Mucosa of descending colon (tissue), 3 donors: ENCODE results near the gene SPARCL1. TPM values are rescaled to one million over a fixed set of nuclear protein-coding genes. Genes with fewer than 3 reads are reported as not detected.
A peak's percentile ranks its signal among the peaks of the same experiment; 100 is the strongest.

Experiments
- ATAC-seq: fragments of 200-7000 bp; cut with Tn5 transposase; one replicate; pipeline ENCODE4 v1.9.1; 2020; ENCODE audit warnings: mild to moderate bottlenecking, moderate library complexity
- DNase-seq, 3 donors: peaks; one replicate each; pipeline ENCODE4 v3.0.0-alpha.2; 2020
- H3K36me3 ChIP-seq: fragments of 200-600 bp; one replicate; pipeline ENCODE4 v1.8.0; 2021; ENCODE audit warnings: low read depth, mild to moderate bottlenecking
- H3K4me1 ChIP-seq: fragments of 200-600 bp; one replicate; pipeline ENCODE4 v1.8.0; 2021; ENCODE audit warnings: low read depth, mild to moderate bottlenecking
- H3K4me3 ChIP-seq: fragments of 200-600 bp; one replicate; pipeline ENCODE4 v1.8.0; 2021; ENCODE audit warnings: mild to moderate bottlenecking
- H3K9me3 ChIP-seq: fragments of 200-600 bp; one replicate; pipeline ENCODE4 v1.8.0; 2021; ENCODE audit warnings: mild to moderate bottlenecking
- intact Hi-C, 2 donors: fragments of 100-400 bp; cut with DNase I in 1 of 2; cut with micrococcal nuclease in 1 of 2; formaldehyde crosslinking; loops; one replicate each; pipeline versions ENCODE4 v1.11.0 to v1.11.1; 2022; cut with DNase I, micrococcal nuclease
- total RNA-seq, 3 donors: library from RNA; stranded (reverse); fragmentation: NEBNext Ultra II Directional in 2 of 3; extraction: Animal tissue kit (Norgen Biotek cat#: 25700) in 2 of 3; gene quantifications; one replicate each; pipeline versions ENCODE4 v1.2.1 to v1.2.4, GENCODE V29; 2021 to 2023
- TF ChIP-seq, protein P1 (sequence below): fragments of 200-600 bp; IDR thresholded peaks from one replicate; pipeline ENCODE4 v1.8.0; 2022; ENCODE audit warnings: antibody characterized with exemption, mild to moderate bottlenecking
- donor health status: DM: no; HTN: no; CAD: no; lungs with moderate emphysema.
- donor health status: DM: no; HTN: no; CAD: no.
- donor health status: DM: no; HTN: yes; CAD: no.

Gene SPARCL1
- total RNA-seq, 3 donors from 2014 or later = 33.6 to 544 (median 78.4) TPM

DNA sequence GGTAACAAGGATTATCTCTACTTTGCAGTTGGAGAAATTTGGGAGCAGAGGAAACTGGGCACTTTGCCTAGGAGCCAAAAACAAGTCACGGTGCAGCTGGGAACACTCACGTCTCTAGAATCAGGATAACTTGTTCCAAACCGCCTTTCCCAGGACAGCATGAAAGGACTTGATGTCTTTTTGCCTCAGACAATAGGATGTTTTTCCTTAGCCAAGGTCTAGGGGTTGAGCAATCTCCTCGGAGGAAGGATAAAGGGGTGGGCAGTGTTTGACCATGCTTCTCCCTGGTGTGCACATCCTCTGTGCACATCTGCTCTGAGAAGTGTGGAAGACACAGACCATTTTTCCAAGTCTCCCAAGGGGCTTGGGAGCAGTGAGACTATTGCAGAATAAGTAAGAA is 1.7 kb upstream of the SPARCL1 start:
- Histone ChIP-seq H3K9me3 (no peaks in the 10 kb centered on the region), H3K36me3 (no peaks in the 10 kb centered on the region), H3K4me1 (no peaks in the 10 kb centered on the region), H3K4me3 (no peak overlapping the region)
- ATAC-seq (peak; percentile 57), DNase-seq (peak in 1 of 3 donors; percentile 48)
- TF ChIP-seq, protein P1, sequence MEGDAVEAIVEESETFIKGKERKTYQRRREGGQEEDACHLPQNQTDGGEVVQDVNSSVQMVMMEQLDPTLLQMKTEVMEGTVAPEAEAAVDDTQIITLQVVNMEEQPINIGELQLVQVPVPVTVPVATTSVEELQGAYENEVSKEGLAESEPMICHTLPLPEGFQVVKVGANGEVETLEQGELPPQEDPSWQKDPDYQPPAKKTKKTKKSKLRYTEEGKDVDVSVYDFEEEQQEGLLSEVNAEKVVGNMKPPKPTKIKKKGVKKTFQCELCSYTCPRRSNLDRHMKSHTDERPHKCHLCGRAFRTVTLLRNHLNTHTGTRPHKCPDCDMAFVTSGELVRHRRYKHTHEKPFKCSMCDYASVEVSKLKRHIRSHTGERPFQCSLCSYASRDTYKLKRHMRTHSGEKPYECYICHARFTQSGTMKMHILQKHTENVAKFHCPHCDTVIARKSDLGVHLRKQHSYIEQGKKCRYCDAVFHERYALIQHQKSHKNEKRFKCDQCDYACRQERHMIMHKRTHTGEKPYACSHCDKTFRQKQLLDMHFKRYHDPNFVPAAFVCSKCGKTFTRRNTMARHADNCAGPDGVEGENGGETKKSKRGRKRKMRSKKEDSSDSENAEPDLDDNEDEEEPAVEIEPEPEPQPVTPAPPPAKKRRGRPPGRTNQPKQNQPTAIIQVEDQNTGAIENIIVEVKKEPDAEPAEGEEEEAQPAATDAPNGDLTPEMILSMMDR = no peak
- intact Hi-C loops = no loop called here

DNA sequence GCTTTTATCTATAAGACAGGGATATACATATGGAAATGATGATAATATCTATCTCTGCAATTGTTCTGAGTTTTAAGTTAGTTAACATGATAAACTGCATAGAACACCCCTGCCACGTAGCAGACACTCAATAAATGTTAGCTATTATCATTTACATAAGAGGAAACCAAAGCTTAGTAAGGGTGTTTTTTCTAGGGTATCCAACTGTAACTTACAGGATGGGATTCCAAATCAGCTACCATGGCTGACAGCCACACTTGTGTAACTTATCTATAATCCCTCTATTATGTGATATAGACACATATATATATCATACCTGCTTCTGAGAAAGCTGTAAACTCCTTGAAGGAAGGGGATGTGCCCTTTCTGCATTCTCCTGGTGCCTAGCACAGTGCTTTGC is 1.1 kb upstream of the SPARCL1 start:
- intact Hi-C loops = no loop called here
- DNase-seq (no peak), ATAC-seq (no peak)
- Histone ChIP-seq H3K36me3 (no peaks in the 10 kb centered on the region), H3K4me1 (no peaks in the 10 kb centered on the region), H3K4me3 (no peak overlapping the region), H3K9me3 (no peaks in the 10 kb centered on the region)
- TF ChIP-seq, protein P1 = no peak

DNA sequence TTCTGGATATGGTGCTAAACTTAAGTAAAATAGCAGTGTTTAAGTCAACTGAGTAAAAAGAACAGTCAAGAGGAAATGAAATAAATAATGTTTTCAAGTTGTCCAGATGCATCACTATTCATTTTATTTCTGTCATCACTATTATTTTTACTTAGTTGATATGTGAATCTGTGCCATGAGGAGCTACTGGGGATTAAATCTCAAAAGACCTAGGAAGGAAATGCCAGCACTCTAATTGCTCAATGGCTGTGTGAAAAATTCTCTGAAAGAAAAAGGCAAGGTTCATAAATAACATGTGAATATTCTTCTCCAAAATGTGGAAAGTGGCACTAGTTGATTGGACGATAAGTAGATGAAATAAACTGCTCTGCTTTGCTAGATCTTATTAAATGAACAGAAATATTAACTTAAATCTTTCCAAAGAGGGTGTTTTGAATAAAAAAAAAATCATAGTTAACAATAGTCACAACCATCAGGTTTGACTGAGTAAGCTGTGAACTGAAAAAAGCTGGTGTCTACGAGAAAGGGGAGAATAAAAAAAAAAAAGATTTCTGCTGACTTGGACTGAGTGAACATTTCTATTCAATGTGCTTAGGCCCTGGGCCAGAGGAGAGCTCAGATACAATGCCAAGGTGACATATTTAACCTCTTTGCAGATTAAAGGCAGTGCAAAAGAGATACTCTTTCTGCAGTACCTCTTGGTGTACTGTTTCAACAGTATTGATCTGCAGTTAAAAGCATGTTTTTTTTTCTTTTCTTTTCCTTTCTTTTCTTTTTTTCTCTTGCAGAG is 1.6 kb downstream of the SPARCL1 start:
- H3K4me3 ChIP-seq = no peak overlapping the region
- H3K36me3 ChIP-seq = no peaks in the 10 kb centered on the region
- no peaks in the 10 kb centered on the region for H3K4me1 ChIP-seq
- intact Hi-C loops = no loop called here
- no peak for ATAC-seq
- peaks cover 13% of the 10 kb centered on the region for H3K9me3 ChIP-seq
- DNase-seq = no peak
- TF ChIP-seq, protein P1 = no peak

DNA sequence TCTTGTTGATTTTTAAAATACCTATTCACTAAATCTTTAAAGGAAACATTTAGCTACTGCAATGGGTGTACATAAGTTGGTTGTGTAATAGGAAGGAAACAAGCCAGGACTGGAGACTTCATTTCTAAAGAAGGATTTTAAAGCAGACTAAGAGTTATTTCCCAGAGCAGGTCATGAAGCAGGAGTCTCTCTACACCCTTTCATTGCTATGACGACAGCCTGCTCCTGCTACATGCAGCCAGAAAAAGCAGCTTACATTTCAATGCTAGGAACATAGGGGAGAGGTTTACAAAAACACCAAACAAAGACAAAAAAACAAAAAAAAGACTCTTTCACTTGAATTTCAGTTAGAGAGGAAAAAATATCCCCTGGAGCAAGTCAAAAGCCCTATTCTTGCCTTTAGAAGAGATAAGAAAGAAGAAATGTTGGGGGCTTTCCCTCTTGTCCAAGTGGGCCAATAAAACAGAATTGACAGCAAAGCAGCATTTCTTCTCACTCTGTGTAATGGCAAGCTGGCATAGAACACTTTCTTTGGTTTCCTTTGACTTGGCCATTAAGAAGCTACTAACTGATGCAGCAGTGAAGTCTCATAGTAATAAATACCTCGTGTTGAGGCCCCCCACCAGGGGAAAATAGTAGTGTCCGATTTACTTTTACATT is 3.4 kb downstream of the SPARCL1 start:
- no peak for DNase-seq
- ATAC-seq = no peak
- Histone ChIP-seq H3K4me3 (no peak overlapping the region), H3K9me3 (peaks cover 13% of the 10 kb centered on the region), H3K36me3 (no peaks in the 10 kb centered on the region), H3K4me1 (no peaks in the 10 kb centered on the region)
- intact Hi-C loops = no loop called here
- TF ChIP-seq, protein P1 = no peak

DNA sequence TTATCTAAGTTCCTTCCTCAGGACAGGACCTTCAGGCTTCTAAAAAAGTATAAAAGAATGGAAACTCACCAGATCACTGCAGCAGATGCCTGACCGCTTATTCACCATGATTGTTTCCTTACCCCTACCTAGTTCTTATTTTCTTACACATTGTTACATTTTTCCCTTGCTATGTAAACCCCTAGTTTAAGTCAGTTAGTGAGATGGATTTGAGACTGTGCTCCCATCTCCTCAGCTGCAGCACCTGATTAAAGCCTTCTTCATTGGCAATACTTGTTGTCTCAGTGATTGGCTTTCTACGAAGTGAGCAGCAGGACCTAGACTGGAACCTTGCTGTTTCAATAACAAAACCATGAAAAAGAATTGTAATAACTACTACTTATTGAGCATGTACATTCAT is 4.7 kb downstream of the SPARCL1 start:
- no peak for DNase-seq
- H3K4me3 ChIP-seq = no peak overlapping the region

More for the DNA sequence above, 4.7 kb downstream of the SPARCL1 start:
- peaks cover 13% of the 10 kb centered on the region for H3K9me3 ChIP-seq
- no peak for ATAC-seq
- H3K36me3 ChIP-seq = no peaks in the 10 kb centered on the region
- H3K4me1 ChIP-seq = no peaks in the 10 kb centered on the region
- TF ChIP-seq, protein P1 = no peak
- intact Hi-C loops = no loop called here
